GM21423 (cell line): ENCODE measurements around the gene GAGE10.

Experiments
- ATAC-seq: cut with Tn5 transposase; IDR thresholded peaks from one replicate; pipeline ENCODE4 v1.9.1; 2021; ENCODE audit warnings: mild to moderate bottlenecking, moderate library complexity; ENCODE audit not compliant: unreplicated experiment

Gene GAGE10, protein sequence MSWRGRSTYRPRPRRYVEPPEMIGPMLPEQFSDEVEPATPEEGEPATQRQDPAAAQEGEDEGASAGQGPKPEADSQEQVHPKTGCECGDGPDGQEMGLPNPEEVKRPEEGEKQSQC

DNA sequence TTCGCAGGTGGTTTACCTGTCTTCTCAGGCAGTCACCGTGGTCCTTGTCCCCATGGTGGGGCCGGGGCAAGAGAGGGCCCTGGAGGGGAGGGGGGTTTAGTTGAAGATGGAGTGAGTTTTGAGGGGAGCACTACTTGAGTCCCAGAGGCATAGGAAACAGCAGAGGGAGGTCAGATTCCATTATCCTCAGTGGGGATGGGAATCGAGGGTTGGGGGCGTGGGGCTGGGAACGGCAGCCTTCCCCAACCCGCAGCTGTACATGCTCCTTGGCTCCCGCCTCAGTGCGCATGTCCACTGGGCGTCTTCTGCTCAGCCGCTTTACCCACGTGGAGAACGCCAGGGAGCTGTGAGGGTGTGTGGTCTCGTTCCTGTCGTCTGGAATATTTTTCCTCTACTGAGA lies at the start of gene GAGE10:
Gene GAGE10, plus strand, starts transcription at position 301 of the 400 bp plus-strand sequence. CDS start 1,214 bp downstream, outside the sequence.
- no peak for ATAC-seq

- no peak for ATAC-seq
Measured at GRCh38 chrX:49254639-49255038, 48.8 kb upstream of the GAGE10 start.

DNA sequence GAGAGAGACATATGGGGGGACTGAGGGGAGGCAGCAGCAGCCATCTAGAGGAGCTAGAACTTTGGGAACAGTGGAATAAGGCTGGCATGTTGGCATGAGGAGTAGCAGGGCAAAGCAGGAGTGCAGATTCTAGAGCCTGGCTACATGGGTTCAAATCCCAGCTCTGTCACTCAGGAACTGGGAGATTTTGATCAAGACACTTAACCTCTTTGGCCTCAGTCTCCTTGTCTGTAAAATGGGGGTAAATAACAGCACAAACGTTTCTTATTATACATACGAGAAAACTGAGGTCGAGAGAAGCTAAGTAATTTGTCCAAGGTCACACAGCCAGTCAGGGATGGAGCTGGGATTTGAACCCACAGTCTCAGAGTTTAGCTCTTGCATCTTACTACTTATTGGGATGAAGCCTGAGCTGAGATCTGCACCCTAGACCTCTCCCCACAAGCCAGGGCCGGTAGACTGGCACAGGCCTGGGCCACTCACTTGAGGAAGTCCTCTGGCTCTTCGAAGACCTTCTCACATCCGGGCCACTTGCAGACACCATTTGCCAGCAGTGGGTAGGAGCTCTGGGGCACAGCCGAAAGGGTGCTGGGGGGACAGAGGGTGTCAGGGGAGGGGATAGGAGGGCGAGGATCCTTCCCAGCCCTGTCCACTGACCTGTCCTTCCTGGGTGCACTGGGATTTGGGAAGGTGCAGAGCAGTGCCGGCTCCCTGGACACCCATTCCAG lies 47.0 kb upstream of the GAGE10 start:
- no peak for ATAC-seq

- no peak for ATAC-seq
Measured at GRCh38 chrX:49257074-49257790, 46.2 kb upstream of the GAGE10 start.

- no peak for ATAC-seq
Measured at GRCh38 chrX:49257846-49258748, 45.3 kb upstream of the GAGE10 start.

DNA sequence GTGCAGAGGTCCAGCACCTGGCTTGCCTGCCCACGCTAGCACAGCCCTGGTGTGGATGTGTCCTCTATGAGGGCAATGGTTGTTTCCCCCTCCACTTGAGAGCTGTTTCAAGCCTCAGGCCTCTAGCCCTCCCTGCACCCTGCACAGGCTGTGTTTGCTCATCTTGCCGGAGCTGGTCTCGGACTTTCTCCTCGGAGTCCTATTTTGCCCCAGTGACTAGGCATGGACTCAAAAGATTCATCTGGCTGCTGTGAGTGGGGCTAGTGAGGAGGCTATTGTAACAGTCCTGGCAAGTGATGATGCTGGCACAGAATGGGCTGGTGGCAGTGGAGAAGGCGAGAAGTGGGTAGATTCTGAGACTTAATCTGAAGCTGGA lies 44.7 kb upstream of the GAGE10 start:
- ATAC-seq = no peak

GRCh38 chrX:49260221-49260985 lies 43.0 kb upstream of the GAGE10 start:
- ATAC-seq = no peak

DNA sequence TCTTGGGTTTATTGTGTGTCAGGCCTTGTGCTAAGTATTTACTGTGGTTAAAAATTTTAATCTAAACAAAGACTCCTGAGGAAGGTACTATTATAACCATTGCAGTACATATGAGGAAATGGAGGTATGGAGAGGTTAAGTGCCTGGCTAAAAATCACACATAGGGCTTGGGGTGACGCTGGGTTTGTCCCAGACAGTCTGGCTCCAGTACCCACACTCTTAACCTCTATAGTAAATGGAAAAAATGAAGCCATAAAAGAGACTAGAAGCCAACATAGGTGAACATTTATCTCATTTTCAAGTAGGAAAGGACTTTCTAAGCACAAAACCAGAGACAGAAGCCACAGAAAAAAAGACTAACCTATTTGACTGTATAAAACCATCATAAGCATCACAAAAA lies 40.8 kb upstream of the GAGE10 start:
- no peak for ATAC-seq

GRCh38 chrX:49263631-49264030 lies 39.8 kb upstream of the GAGE10 start:
- no peak for ATAC-seq

- no peak for ATAC-seq
Measured at GRCh38 chrX:49264460-49264859, 39.0 kb upstream of the GAGE10 start, which contains the start of gene FOXP3. Gene FOXP3, minus strand, starts transcription at chrX:49264710. Its CDS starts 6,205 bp downstream, at chrX:49258505.

DNA sequence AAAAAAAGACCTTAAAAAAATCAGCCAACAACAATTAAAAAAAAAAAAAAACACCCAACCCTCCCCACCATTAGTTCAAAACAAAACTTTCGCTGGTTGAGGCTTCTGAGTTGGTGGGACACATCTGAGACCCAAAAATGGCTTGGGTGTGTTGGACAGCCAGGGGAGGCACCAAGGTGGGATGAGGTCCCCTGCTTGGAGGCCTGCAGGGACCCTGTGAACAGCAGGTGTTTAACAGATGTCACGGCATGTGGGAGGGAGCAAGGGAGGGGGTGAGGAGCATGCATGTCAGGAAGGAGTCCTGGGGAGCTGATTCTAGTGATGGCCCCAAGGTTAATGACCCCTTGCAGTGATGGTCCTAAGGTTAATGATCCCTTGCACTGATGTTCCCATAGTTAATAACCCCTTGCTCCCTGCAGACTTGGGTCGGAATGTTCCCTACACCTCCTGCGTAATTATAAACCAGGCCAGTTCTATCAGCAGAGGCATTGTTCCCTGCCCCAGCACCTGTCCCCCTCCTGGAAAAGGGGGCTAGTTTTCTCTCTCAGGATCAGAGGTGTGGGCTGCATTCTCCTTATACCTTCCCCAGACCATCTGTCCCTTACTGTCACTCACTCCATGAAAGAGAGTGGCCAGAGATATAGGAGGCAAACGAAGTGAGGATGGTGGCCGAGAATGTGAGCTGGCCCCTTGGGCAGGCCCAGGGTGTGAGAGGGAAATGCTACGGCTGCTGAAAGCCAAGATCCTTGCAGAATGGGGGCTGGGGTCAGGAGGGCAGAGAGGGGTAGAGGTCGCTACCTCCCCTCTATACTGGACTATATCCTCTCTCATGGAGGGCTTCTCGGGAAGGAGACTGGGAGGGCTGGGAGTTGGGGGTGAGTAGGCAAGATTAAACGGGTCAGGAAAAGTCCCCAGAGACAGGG lies 36.7 kb upstream of the GAGE10 start:
- no peak for ATAC-seq

DNA sequence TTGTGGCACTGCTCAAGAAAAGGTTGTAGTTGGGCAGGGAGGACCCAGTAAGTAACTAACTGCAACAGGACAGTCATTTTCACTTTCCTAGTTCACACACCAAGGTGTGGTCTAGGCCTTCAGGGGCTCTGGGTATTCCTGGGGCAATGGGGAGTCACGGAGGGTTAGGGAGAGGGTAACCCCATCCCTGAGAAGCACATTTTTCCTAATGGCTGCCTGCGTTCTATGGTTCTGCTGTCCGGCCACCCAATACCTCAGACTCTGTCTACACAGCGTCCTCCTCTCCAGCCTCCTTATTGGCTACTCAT lies 34.8 kb upstream of the GAGE10 start:
- ATAC-seq = no peak

DNA sequence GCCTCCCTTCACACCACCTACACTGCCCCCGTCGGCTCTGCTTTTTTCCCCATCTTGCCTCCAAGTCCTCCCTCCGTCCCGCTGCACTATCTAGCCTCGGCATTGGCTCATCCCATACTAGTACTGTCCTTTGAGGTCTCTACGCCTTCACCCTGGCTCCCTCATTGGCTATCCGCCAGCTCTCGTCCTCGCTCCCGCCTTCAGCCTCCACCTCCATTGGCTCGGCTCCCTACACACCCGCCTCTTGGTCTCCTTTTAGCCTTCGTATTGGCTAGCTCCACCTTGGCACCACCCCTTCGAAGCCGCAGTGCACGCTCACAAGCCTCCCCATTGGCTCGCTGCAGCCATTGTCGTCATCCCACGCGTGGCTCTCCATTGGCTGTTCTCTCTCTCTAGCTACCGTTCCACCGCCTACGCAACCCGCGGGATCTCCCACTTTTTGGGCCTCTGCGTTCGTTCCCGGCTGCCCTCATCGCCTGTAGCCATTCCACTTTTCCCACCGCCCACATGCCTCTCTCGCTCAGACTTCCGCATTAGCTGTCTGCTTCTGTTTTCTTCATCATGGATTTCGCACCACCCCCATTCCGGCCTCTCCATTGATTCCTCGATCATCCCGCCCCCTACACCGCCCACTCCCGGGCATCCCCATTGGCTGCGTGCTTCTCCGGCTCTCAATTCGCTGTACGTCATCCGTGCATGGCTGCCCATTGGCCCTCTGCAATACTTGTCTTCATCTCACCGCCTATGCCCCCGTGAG lies 34.3 kb upstream of the GAGE10 start:
- peak; percentile 82 for ATAC-seq

DNA sequence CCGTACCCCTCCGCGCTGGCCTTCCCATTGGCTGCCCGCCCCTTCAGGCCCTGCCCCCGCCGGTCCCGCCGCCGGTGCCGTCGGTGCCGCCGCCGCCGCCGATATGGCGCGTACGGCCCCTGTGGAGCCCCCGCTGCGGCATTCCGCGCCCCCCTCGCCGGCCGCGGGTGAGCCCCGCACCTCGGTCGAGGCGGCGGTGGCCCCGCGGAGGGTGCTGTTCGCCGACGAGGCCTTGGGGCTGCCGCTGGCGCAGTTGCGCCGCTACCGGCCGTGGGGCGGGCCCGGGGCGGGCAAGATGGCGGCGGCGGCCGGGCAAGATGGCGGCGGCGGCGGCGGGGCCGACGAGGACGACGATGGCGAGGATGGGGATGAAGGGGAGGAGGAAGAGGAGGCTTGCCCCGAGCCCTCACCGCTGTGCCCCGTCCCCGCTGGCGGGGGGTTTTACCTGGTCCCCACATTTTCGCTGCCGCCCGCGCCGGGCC lies 33.6 kb upstream of the GAGE10 start, which contains the start of gene PPP1R3F:
Gene PPP1R3F, plus strand, starts transcription at position 27 of the 482 bp plus-strand sequence. Its CDS starts 77 bp downstream, at position 104.
- peak; percentile 21 for ATAC-seq

- ATAC-seq = no peak
Measured at GRCh38 chrX:49270249-49270921, 33.1 kb upstream of the GAGE10 start.

DNA sequence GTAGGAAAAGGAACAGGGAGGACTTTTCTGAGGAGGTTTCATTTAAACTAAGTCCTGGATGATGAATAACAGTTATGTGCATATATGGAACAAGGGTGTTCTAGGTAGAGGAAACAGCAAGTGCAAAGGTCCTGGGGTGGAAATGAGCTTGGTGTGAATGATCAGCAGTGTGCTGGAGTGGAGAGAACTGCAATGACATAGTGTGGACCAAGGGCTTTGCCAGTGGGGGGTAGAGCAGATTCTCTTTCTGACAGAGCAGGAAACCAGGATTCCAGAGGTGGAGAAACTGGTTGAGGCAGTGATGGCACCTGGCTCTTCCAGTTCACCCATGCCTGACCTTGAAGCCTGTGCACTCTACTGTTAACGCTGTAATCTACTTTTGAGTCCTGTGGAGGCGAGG lies 32.1 kb upstream of the GAGE10 start:
- no peak for ATAC-seq

DNA sequence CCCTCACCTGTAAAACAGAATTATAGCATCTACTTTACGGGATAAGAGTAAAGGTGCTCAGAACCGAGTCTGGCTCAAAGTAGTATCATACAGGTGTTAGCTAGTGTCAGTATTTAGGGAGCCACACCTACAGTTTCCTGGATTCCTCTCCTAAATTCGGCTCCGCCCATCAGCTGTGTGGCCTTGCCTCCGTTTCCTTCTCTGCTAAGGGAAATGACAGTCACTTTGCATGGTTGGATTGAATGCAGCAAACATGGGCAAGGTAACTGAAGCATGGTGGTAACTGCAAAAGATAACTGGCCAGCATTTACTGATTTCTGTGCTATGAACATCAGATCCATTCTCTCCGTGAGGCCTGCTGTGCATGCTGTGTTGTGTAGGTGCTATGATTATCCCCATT lies 31.0 kb upstream of the GAGE10 start:
- no peak for ATAC-seq

DNA sequence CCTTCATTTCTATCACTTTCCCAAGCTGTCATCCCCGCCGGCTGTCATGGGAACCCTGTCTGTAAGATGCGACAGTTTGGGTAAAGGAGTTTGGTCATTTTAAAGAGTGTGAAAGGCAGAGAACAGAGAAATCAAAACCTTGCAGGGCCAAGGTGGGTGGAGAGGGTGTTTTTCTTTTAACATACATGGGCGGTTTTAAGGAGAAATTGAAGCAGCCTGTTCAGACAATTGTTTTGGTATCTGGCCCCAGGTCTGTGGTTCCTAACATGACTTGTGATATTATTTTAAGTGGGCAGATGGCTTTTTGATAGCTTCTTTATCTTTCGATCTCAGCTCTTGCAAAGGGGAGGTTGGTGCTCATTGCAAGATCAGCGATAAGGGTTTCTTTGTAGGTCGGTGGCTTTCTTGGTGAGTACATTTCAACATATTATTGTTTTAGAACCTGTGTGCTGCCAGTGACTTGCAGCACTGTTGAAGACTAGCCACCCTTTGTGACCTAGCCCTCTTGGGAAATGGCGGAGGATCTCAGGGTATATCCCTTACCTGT lies 30.2 kb upstream of the GAGE10 start:
- no peak for ATAC-seq
